ENCODE results near the gene MFSD2A.
"Not testable (repeated sequence)": the region's sequence is repeated elsewhere in the genome, so short reads cannot be mapped to it uniquely, and the experiment has no call there.

MFSD2A gene

GRCh38 chr1:39959651-39960333 is 4.8 kb downstream of the MFSD2A start:
- FAIRE-seq (no peak), DNase-seq (ENCODE audit: insufficient read length, low spot score) (no peak)
- no peak for TF ChIP-seq CTCF (IDR thresholded peaks at IDR 0.05; ENCODE audit: insufficient read depth, missing control alignments)

GRCh38 chr1:39960431-39960958 is 5.5 kb downstream of the MFSD2A start:
- no peak for FAIRE-seq
- TF ChIP-seq CTCF (IDR thresholded peaks at IDR 0.05; ENCODE audit: insufficient read depth, missing control alignments) = no peak
- DNase-seq (ENCODE audit: insufficient read length, low spot score) = no peak

- no peak for TF ChIP-seq CTCF (IDR thresholded peaks at IDR 0.05; ENCODE audit: insufficient read depth, missing control alignments)
- FAIRE-seq (no peak), DNase-seq (ENCODE audit: insufficient read length, low spot score) (no peak)
These were observed 7.5 kb downstream of the MFSD2A start for GRCh38 chr1:39962450-39962825.

- not testable (repeated sequence) for DNase-seq (ENCODE audit: insufficient read length, low spot score); FAIRE-seq
These were observed 8.0 kb downstream of the MFSD2A start for GRCh38 chr1:39962964-39963363.

GRCh38 chr1:39964552-39964951 is 9.6 kb downstream of the MFSD2A start:
- DNase-seq (ENCODE audit: insufficient read length, low spot score) (no peak), FAIRE-seq (no peak)
- TF ChIP-seq CTCF (IDR thresholded peaks at IDR 0.05; ENCODE audit: insufficient read depth, missing control alignments) = no peak

- FAIRE-seq (no peak), DNase-seq (ENCODE audit: insufficient read length, low spot score) (no peak)
- TF ChIP-seq CTCF (IDR thresholded peaks at IDR 0.05; ENCODE audit: insufficient read depth, missing control alignments) = no peak
These were observed 10.1 kb downstream of the MFSD2A start for GRCh38 chr1:39965044-39965443.

GRCh38 chr1:39969048-39969447 is 14.1 kb downstream of the MFSD2A start:
- no peak for TF ChIP-seq CTCF (IDR thresholded peaks at IDR 0.05; ENCODE audit: insufficient read depth, missing control alignments)
- DNase-seq (ENCODE audit: insufficient read length, low spot score) (no peak), FAIRE-seq (no peak)

Data from D721Med (cell line).